Caco-2 (cell line): ENCODE results near the gene ALG10B. TPM values are rescaled to one million over a fixed set of nuclear protein-coding genes. Genes with fewer than 3 reads are reported as not detected.
"Not testable (repeated sequence)": the region's sequence is repeated elsewhere in the genome, so short reads cannot be mapped to it uniquely, and the experiment has no call there.

Source experiments
- BruUV-seq: library from RNA; stranded (reverse); fragments of 400-500 nt; replicated peaks from 2 replicates; lab custom pipeline; 2021; lab: Mats Ljungman, UMichigan
- CTCF ChIA-PET: fragments of 300-600 bp; sonication (Branson Sonifier 250); formaldehyde crosslinking; loops from one replicate; lab custom pipeline; 2022; ENCODE audit warnings: antibody characterized with exemption; lab: Charles Lee
- POLR2A ChIA-PET: fragments of 300-600 bp; sonication (Branson Sonifier 250); formaldehyde crosslinking; loops from one replicate; lab custom pipeline; 2022; ENCODE audit warnings: antibody characterized with exemption; lab: Charles Lee
- DNase-seq, 2 experiments: peaks; one replicate each; pipeline versions ENCODE4 v3.0.0 to v3.0.0-alpha.2; 2020 to 2022
- H3K27me3 ChIP-seq: replicated peaks from 2 replicates; pipeline ENCODE4 v1.6.0; 2011; ENCODE audit warnings: low read length; ENCODE audit not compliant: control insufficient read depth, insufficient read depth
- H3K36me3 ChIP-seq: 2 replicates; pipeline ENCODE4 v1.5.1; 2011; ENCODE audit warnings: low read length; ENCODE audit not compliant: control insufficient read depth, insufficient read depth
- H3K4me1 ChIP-seq: fragments of 250-450 bp; sonication (Bioruptor Pico); 2 replicates; pipeline ENCODE4 v1.5.1; 2020; ENCODE audit warnings: mild to moderate bottlenecking
- H3K4me3 ChIP-seq: 2 replicates; pipeline ENCODE4 v1.5.1; 2011; ENCODE audit warnings: low read depth, mild to moderate bottlenecking, control low read depth, low read length
- H3K9me3 ChIP-seq: fragments of 250-450 bp; sonication (Bioruptor Pico); 2 replicates; pipeline ENCODE4 v1.5.1; 2020; ENCODE audit warnings: mild to moderate bottlenecking, moderate library complexity
- H3K27ac Mint-ChIP-seq: one replicate; pipeline ENCODE4 v1.8.0; 2022; ENCODE audit warnings: mixed read lengths; ENCODE audit not compliant: unreplicated experiment
- H3K27me3 Mint-ChIP-seq: one replicate; pipeline ENCODE4 v1.8.0; 2022; ENCODE audit warnings: mixed read lengths; ENCODE audit not compliant: insufficient read depth, unreplicated experiment
- H3K36me3 Mint-ChIP-seq: one replicate; pipeline ENCODE4 v1.8.0; 2022; ENCODE audit warnings: mild to moderate bottlenecking, mixed read lengths; ENCODE audit not compliant: insufficient read depth, unreplicated experiment
- H3K4me1 Mint-ChIP-seq: one replicate; pipeline ENCODE4 v1.8.0; 2022; ENCODE audit warnings: low read depth, mixed read lengths; ENCODE audit not compliant: unreplicated experiment
- H3K4me3 Mint-ChIP-seq: one replicate; pipeline ENCODE4 v1.8.0; 2022; ENCODE audit warnings: mild to moderate bottlenecking, moderate library complexity, mixed read lengths; ENCODE audit not compliant: unreplicated experiment
- H3K9me3 Mint-ChIP-seq: one replicate; pipeline ENCODE4 v1.8.0; 2022; ENCODE audit warnings: mixed read lengths; ENCODE audit not compliant: unreplicated experiment
- intact Hi-C: fragments of 100-400 bp; cut with micrococcal nuclease; formaldehyde crosslinking; loops from one replicate; pipeline ENCODE4 v1.10.0; 2022; ENCODE audit not compliant: unreplicated experiment
- total RNA-seq: library from RNA; stranded (reverse); gene quantifications from 2 replicates; pipeline ENCODE4 v1.2.3, GENCODE V29; 2022
- TF ChIP-seq, protein P1 (sequence below), 2 experiments: fragments of 200-600 bp in 1 of 2; IDR thresholded peaks; 1 replicate in 1 of 2; 2 replicates in 1 of 2; pipeline versions ENCODE4 v1.5.1 to v1.8.0; 2011 to 2022; ENCODE audit warnings: antibody characterized with exemption in 1 of 2, control low read depth in 1 of 2, inconsistent platforms in 1 of 2, low read depth in 1 of 2, low read length in 1 of 2, mild to moderate bottlenecking in 1 of 2, moderate library complexity in 1 of 2; ENCODE audit not compliant: insufficient read depth in 1 of 2, severe bottlenecking in 1 of 2, unreplicated experiment in 1 of 2

ALG10B gene
- total RNA-seq, 1 experiment from 2014 or later: 11.9 TPM

GRCh38 chr12:38350342-38351174 lies 34.0 kb downstream of the ALG10B start:
- H3K36me3 ChIP-seq: no peaks in the 10 kb centered on the region
- ChIA-PET CTCF (no interaction called here), POLR2A (no interaction called here)
- Mint-ChIP-seq H3K36me3 (no peaks in the 10 kb centered on the region), H3K9me3 (peaks cover 19% of the 10 kb centered on the region), H3K4me1 (no peaks in the 10 kb centered on the region), H3K27me3 (peaks cover 2% of the 10 kb centered on the region), H3K27ac (no peak overlapping the region), H3K4me3 (no peak overlapping the region)
- H3K9me3 ChIP-seq: no peaks in the 10 kb centered on the region
- intact Hi-C loops: no loop called here
- no peaks in the 10 kb centered on the region for H3K4me1 ChIP-seq
- no peaks in the 10 kb centered on the region for H3K27me3 ChIP-seq
- no peak overlapping the region for H3K4me3 ChIP-seq
- no peak for DNase-seq
- BruUV-seq: no TSS peak
- TF ChIP-seq, protein P1, sequence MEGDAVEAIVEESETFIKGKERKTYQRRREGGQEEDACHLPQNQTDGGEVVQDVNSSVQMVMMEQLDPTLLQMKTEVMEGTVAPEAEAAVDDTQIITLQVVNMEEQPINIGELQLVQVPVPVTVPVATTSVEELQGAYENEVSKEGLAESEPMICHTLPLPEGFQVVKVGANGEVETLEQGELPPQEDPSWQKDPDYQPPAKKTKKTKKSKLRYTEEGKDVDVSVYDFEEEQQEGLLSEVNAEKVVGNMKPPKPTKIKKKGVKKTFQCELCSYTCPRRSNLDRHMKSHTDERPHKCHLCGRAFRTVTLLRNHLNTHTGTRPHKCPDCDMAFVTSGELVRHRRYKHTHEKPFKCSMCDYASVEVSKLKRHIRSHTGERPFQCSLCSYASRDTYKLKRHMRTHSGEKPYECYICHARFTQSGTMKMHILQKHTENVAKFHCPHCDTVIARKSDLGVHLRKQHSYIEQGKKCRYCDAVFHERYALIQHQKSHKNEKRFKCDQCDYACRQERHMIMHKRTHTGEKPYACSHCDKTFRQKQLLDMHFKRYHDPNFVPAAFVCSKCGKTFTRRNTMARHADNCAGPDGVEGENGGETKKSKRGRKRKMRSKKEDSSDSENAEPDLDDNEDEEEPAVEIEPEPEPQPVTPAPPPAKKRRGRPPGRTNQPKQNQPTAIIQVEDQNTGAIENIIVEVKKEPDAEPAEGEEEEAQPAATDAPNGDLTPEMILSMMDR (IDR thresholded peaks at IDR 0.05; ENCODE audit: insufficient read depth in 1 of 2, low read depth in 1 of 2, low read length in 1 of 2, severe bottlenecking in 1 of 2, unreplicated experiment in 1 of 2): no peak

DNA sequence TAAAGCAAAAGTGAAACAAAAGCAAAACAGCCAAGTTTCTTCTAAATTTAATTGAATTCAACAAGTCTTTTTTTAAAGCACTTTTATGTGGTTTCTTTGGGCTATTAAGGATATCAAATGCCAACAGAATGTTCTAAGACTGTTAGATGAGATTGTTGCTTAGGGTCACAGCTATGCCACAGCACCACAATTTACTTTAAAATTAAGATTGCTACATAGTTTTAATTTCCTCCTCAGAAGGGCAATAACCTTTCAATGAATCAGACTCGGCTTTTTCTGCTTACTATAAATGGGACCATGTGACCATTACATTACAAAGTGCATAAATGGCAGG lies 34.6 kb downstream of the ALG10B start:
- POLR2A ChIA-PET, H3K4me3 ChIP-seq, H3K27ac Mint-ChIP-seq, H3K4me3 Mint-ChIP-seq, intact Hi-C loops, H3K9me3 ChIP-seq, H3K4me1 ChIP-seq, BruUV-seq, H3K27me3 Mint-ChIP-seq, DNase-seq, H3K4me1 Mint-ChIP-seq, H3K36me3 Mint-ChIP-seq, H3K27me3 ChIP-seq, H3K36me3 ChIP-seq, CTCF ChIA-PET: not testable (repeated sequence)
- peaks cover 16% of the 10 kb centered on the region for H3K9me3 Mint-ChIP-seq

DNA sequence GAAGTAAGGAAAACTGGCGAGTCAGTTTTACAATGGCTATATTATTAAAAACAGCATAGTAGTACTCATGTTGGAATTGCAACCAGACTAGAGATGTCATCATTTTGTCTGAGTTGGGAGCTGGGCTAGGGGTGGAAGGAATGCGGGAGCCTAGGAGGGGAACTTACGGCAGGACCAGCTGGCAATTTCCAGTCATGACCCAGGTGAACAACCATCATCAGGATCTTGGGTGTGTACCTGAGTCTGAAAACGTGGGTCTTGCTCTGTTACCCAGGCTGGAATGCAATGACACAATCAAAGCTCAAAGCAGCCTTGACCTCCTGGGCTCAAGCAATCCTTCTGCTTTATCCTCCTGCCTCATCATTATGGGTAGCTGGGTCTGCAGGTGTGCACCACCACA lies 50.9 kb downstream of the ALG10B start:
- Histone ChIP-seq H3K27me3 (no peaks in the 10 kb centered on the region), H3K4me3 (no peak overlapping the region), H3K36me3 (no peaks in the 10 kb centered on the region), H3K4me1 (no peaks in the 10 kb centered on the region), H3K9me3 (no peaks in the 10 kb centered on the region)
- H3K4me3 Mint-ChIP-seq: no peak overlapping the region
- TF ChIP-seq, protein P1 (IDR thresholded peaks at IDR 0.05; ENCODE audit: insufficient read depth in 1 of 2, low read depth in 1 of 2, low read length in 1 of 2, severe bottlenecking in 1 of 2, unreplicated experiment in 1 of 2): no peak
- intact Hi-C loops: no loop called here
- no peak for DNase-seq
- no peaks in the 10 kb centered on the region for H3K4me1 Mint-ChIP-seq
- ChIA-PET POLR2A (no interaction called here), CTCF (no interaction called here)
- no peak overlapping the region for H3K27ac Mint-ChIP-seq
- H3K9me3 Mint-ChIP-seq: peaks cover 5% of the 10 kb centered on the region
- no TSS peak for BruUV-seq
- H3K36me3 Mint-ChIP-seq: no peaks in the 10 kb centered on the region
- H3K27me3 Mint-ChIP-seq: peaks cover 11% of the 10 kb centered on the region
